Prostate gland (tissue), 2 donors: Measurements from ENCODE around the gene DECR2. TPM values are rescaled to one million over a fixed set of nuclear protein-coding genes. Genes with fewer than 3 reads are reported as not detected.
"Not testable (repeated sequence)": the region's sequence is repeated elsewhere in the genome, so short reads cannot be mapped to it uniquely, and the experiment has no call there.

Source experiments
- DNase-seq: peaks from one replicate; pipeline ENCODE4 v3.0.0-alpha.2; 2019; ENCODE audit warnings: low spot score
- H3K27ac ChIP-seq, 2 donors: fragments of 200-600 bp; sonication (generic); 2 replicates each; pipeline ENCODE4 v1.5.1; 2017 to 2019
- H3K27me3 ChIP-seq: fragments of 200-600 bp; sonication (generic); replicated peaks from 2 replicates; pipeline ENCODE4 v1.5.1; 2019; ENCODE audit not compliant: insufficient read depth
- H3K36me3 ChIP-seq, 2 donors: fragments of 200-600 bp; sonication (generic); 1 replicate in 1 of 2; 2 replicates in 1 of 2; pipeline versions ENCODE4 v1.5.1 to v1.8.1; 2017 to 2019
- H3K4me1 ChIP-seq: fragments of 200-600 bp; sonication (generic); replicated peaks from 2 replicates; pipeline ENCODE4 v1.5.1; 2019
- H3K4me3 ChIP-seq, 2 donors: fragments of 200-600 bp; sonication (generic); 2 replicates each; pipeline ENCODE4 v1.5.1; 2017 to 2019
- H3K9me3 ChIP-seq: fragments of 200-600 bp; sonication (generic); 2 replicates; pipeline ENCODE4 v1.5.1; 2017
- CTCF ChIP-seq, 4 experiments: fragments of 200-600 bp in 2 of 4; fragments of 450-650 bp in 2 of 4; sonication (generic) in 2 of 4; IDR thresholded peaks; 1 replicate in 3 of 4; 2 replicates in 1 of 4; pipeline ENCODE4 v1.5.1; 2016 to 2019; ENCODE audit warnings: antibody characterized with exemption in 4 of 4, mild to moderate bottlenecking in 2 of 4, moderate library complexity in 2 of 4
- POLR2A ChIP-seq: fragments of 450-650 bp; IDR thresholded peaks from one replicate; pipeline ENCODE4 v1.6.1; 2016; ENCODE audit warnings: antibody characterized with exemption, mild to moderate bottlenecking
- POLR2AphosphoS5 ChIP-seq: sonication (generic); formaldehyde crosslinking; IDR thresholded peaks from one replicate; pipeline ENCODE4 v1.6.1; 2017; ENCODE audit warnings: antibody characterized with exemption
- WGBS: methylation state at CpG from one replicate; pipeline ENCODE4 v1.1.5; 2018; 5-methylcytosine and 5-hydroxymethylcytosine counted together
- intact Hi-C: fragments of 100-400 bp; cut with DNase I; formaldehyde crosslinking; loops from one replicate; pipeline ENCODE4 v1.14.2; 2022
- total RNA-seq, 2 donors: library from RNA; depleted of rRNA; stranded (reverse); fragments of >200 nt; gene quantifications; one replicate each; pipeline ENCODE4 v1.1.0, GENCODE V29; 2016

The DECR2 gene
- total RNA-seq, 2 donors from 2014 or later = 23.7 to 38.5 TPM

GRCh38 chr16:383326-384051, 18.2 kb upstream of the DECR2 start:
- Histone ChIP-seq H3K4me3 (peak overlapping the region; percentile 72 to 92), H3K27ac (peak overlapping the region; percentile 86 to 97), H3K9me3 (no peaks in the 10 kb centered on the region), H3K4me1 (peaks cover 14% of the 10 kb centered on the region), H3K27me3 (no peaks in the 10 kb centered on the region), H3K36me3 (no peaks in the 10 kb centered on the region)
- peak; percentile 76 for DNase-seq
- 29% methylated on average over 33 of the region's 33 CpGs for WGBS
- intact Hi-C loops = no loop called here
- TF ChIP-seq CTCF (IDR thresholded peaks at IDR 0.05) (no peak), POLR2A (peak; percentile 69), POLR2AphosphoS5 (peak; percentile 79)

GRCh38 chr16:386641-387156, 15.0 kb upstream of the DECR2 start:
- no peak for DNase-seq
- no peak overlapping the region for H3K4me3 ChIP-seq
- no peaks in the 10 kb centered on the region for H3K36me3 ChIP-seq
- TF ChIP-seq CTCF (IDR thresholded peaks at IDR 0.05) = peak in 1 of 4 experiments; percentile 6
- peak; percentile 19 for TF ChIP-seq POLR2AphosphoS5
- no peak for TF ChIP-seq POLR2A
- WGBS = 35% methylated on average over 19 of the region's 19 CpGs
- peak overlapping the region; percentile 78 to 83 for H3K27ac ChIP-seq
- no peaks in the 10 kb centered on the region for H3K9me3 ChIP-seq
- intact Hi-C loops = no loop called here
- no peaks in the 10 kb centered on the region for H3K27me3 ChIP-seq
- H3K4me1 ChIP-seq = no peaks in the 10 kb centered on the region

- WGBS = 15% methylated on average over 20 of the region's 20 CpGs
- H3K4me1 ChIP-seq, intact Hi-C loops, H3K36me3 ChIP-seq, H3K27me3 ChIP-seq, H3K9me3 ChIP-seq, H3K4me3 ChIP-seq: not testable (repeated sequence)
- H3K27ac ChIP-seq = peak overlapping the region; percentile 78 to 83
- peak; percentile 58 for DNase-seq
- TF ChIP-seq POLR2AphosphoS5 = peak; percentile 76
These were observed 13.7 kb upstream of the DECR2 start for GRCh38 chr16:387761-388666.

GRCh38 chr16:389352-389751, 12.3 kb upstream of the DECR2 start:
- no peaks in the 10 kb centered on the region for H3K27me3 ChIP-seq
- no peaks in the 10 kb centered on the region for H3K36me3 ChIP-seq
- H3K4me3 ChIP-seq = no peak overlapping the region
- intact Hi-C loops = no loop called here
- no peaks in the 10 kb centered on the region for H3K4me1 ChIP-seq
- 91% methylated on average over 10 of the region's 10 CpGs for WGBS
- no peak for DNase-seq
- peak overlapping the region; percentile 78 to 83 for H3K27ac ChIP-seq
- TF ChIP-seq POLR2AphosphoS5 (no peak), CTCF (IDR thresholded peaks at IDR 0.05) (no peak), POLR2A (no peak)
- no peaks in the 10 kb centered on the region for H3K9me3 ChIP-seq

DNA sequence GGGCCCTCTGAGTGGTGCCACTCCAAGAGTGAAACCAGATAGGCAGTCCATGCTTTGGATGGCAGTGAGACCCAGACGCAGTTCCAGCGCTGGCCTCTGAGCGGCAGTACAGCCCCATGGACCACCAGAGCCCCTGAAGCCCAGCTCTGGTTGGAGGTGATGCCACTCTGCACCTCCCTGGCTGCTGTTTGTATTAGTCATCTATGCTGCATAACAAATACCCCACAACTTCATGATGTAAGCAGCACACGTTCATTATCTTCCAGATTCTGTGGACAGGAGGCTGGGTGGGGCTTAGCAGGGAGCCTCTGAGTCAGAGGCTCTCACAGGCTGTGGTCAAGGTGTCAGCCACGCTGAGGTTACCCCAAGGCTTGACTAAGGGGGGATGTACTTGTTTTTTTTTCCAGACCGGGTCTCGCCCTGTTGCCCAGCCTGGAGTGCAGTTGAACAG, 9.8 kb upstream of the DECR2 start:
- no peak overlapping the region for H3K4me3 ChIP-seq
- intact Hi-C loops = no loop called here
- no peaks in the 10 kb centered on the region for H3K9me3 ChIP-seq
- WGBS = 78% methylated on average over 7 of the region's 7 CpGs
- TF ChIP-seq POLR2A (no peak), CTCF (IDR thresholded peaks at IDR 0.05) (peak in 3 of 4 experiments; percentile 28 to 55 (median 41)), POLR2AphosphoS5 (no peak)
- no peaks in the 10 kb centered on the region for H3K27me3 ChIP-seq
- H3K27ac ChIP-seq = no peak overlapping the region
- H3K36me3 ChIP-seq = no peaks in the 10 kb centered on the region
- DNase-seq = no peak
- no peaks in the 10 kb centered on the region for H3K4me1 ChIP-seq
